GM19043 (cell line): Measurements from ENCODE around the gene SORT1.
"Not testable (repeated sequence)": the region's sequence is repeated elsewhere in the genome, so short reads cannot be mapped to it uniquely, and the experiment has no call there.

Experiments
- ATAC-seq: cut with Tn5 transposase; IDR thresholded peaks from one replicate; pipeline ENCODE4 v1.9.1; 2021; ENCODE audit warnings: low read depth; ENCODE audit not compliant: unreplicated experiment

SORT1 gene

GRCh38 chr1:109350655-109351054 lies 47.1 kb downstream of the SORT1 start:
- no peak for ATAC-seq

- no peak for ATAC-seq
Measured at GRCh38 chr1:109350182-109350581, 47.5 kb downstream of the SORT1 start.

GRCh38 chr1:109347511-109347910 lies 50.2 kb downstream of the SORT1 start:
- no peak for ATAC-seq

- no peak for ATAC-seq
Measured at GRCh38 chr1:109341944-109342930, 55.5 kb downstream of the SORT1 start.

GRCh38 chr1:109338608-109339007 lies 59.1 kb downstream of the SORT1 start:
- no peak for ATAC-seq

GRCh38 chr1:109338091-109338490 lies 59.6 kb downstream of the SORT1 start:
- no peak for ATAC-seq

- no peak for ATAC-seq
Measured at GRCh38 chr1:109335091-109335490, 62.6 kb downstream of the SORT1 start.

- ATAC-seq: no peak
Measured at GRCh38 chr1:109331113-109331512, 66.6 kb downstream of the SORT1 start.

- no peak for ATAC-seq
Measured at GRCh38 chr1:109327285-109327684, 70.4 kb downstream of the SORT1 start.

- ATAC-seq: no peak
Measured at GRCh38 chr1:109322974-109323373, 74.7 kb downstream of the SORT1 start.

- ATAC-seq: no peak
Measured at GRCh38 chr1:109319114-109319513, 78.6 kb downstream of the SORT1 start.

- ATAC-seq: no peak
Measured at GRCh38 chr1:109316506-109316905, 81.2 kb downstream of the SORT1 start.

- ATAC-seq: no peak
Measured at GRCh38 chr1:109315288-109315687, 82.4 kb downstream of the SORT1 start.

- ATAC-seq: no peak
Measured at GRCh38 chr1:109314795-109315194, 82.9 kb downstream of the SORT1 start.

- ATAC-seq: no peak
Measured at GRCh38 chr1:109312978-109313775, 84.5 kb downstream of the SORT1 start.

- ATAC-seq: no peak
Measured at GRCh38 chr1:109312246-109312645, 85.5 kb downstream of the SORT1 start.

GRCh38 chr1:109309347-109309746 lies 88.4 kb downstream of the SORT1 start:
- ATAC-seq: no peak

GRCh38 chr1:109307274-109308021 lies 90.3 kb downstream of the SORT1 start:
- ATAC-seq: no peak

GRCh38 chr1:109306832-109307273 lies 90.9 kb downstream of the SORT1 start, which contains the start of gene MYBPHL:
Gene MYBPHL (minus strand): TSS chr1:109307011. CDS start chr1:109306991, 20 bp downstream.
- no peak for ATAC-seq

- not testable (repeated sequence) for ATAC-seq
Measured at GRCh38 chr1:109305991-109306390, 91.7 kb downstream of the SORT1 start.
